ENCODE measurements around the gene SOX5.

- TF ChIP-seq POLR2A (IDR thresholded peaks at IDR 0.05; ENCODE audit: low read depth, low read length) (no peak), TAF1 (IDR thresholded peaks at IDR 0.05; ENCODE audit: low read depth, low read length) (no peak), POLR2AphosphoS5 (IDR thresholded peaks at IDR 0.05; ENCODE audit: low read depth, low read length) (no peak), SPI1 (IDR thresholded peaks at IDR 0.05; ENCODE audit: low read depth, low read length) (no peak), PAX5 (IDR thresholded peaks at IDR 0.05; ENCODE audit: insufficient read depth, low read length, severe bottlenecking) (no peak), POU2F2 (IDR thresholded peaks at IDR 0.05; ENCODE audit: low read depth, low read length) (no peak)
Measured at GRCh38 chr12:23523339-23523738, 426.1 kb downstream of the SOX5 start.
